Panc1 (cell line): ENCODE data around the gene C2CD2. TPM values are rescaled to one million over a fixed set of nuclear protein-coding genes. Genes with fewer than 3 reads are reported as not detected.

ENCODE experiments used
- ATAC-seq: fragments of 200-7000 bp; cut with Tn5 transposase; 2 replicates; pipeline ENCODE4 v1.9.1; 2020; ENCODE audit warnings: mild to moderate bottlenecking, moderate library complexity
- BruUV-seq: library from RNA; stranded (reverse); fragments of 400-500 nt; replicated peaks from 2 replicates; lab custom pipeline; 2021; lab: Mats Ljungman, UMichigan
- CTCF ChIA-PET: fragments of 300-600 bp; sonication (Branson Sonifier 250); formaldehyde crosslinking; loops from one replicate; lab custom pipeline; 2022; ENCODE audit warnings: antibody characterized with exemption; lab: Charles Lee
- POLR2A ChIA-PET: fragments of 300-600 bp; sonication (Branson Sonifier 250); formaldehyde crosslinking; loops from one replicate; lab custom pipeline; 2022; ENCODE audit warnings: antibody characterized with exemption; lab: Charles Lee
- DNase-seq: peaks from one replicate; pipeline ENCODE4 v3.0.0-alpha.2; 2010; ENCODE audit warnings: low read depth, low spot score
- H3K27ac ChIP-seq: 2 replicates; pipeline ENCODE4 v1.5.1; 2011; ENCODE audit warnings: mild to moderate bottlenecking, low read length, inconsistent platforms
- H3K27me3 ChIP-seq: fragments of 200-500 bp; sonication (Bioruptor generic); 2 replicates; pipeline ENCODE4 v1.6.0; 2014; ENCODE audit warnings: low read length, inconsistent platforms; ENCODE audit not compliant: control insufficient read depth, insufficient read depth
- H3K36me3 ChIP-seq: fragments of 200-500 bp; sonication (Bioruptor generic); 2 replicates; pipeline ENCODE4 v1.5.1; 2014; ENCODE audit warnings: inconsistent platforms, mild to moderate bottlenecking, low read length, moderate library complexity; ENCODE audit not compliant: control insufficient read depth, insufficient read depth
- H3K4me1 ChIP-seq: 2 replicates; pipeline ENCODE4 v1.5.1; 2011; ENCODE audit warnings: inconsistent platforms, mild to moderate bottlenecking, low read length, moderate library complexity; ENCODE audit not compliant: control insufficient read depth, insufficient read depth
- H3K4me3 ChIP-seq, 2 experiments: 2 replicates each; pipeline ENCODE4 v1.5.1; 2011 to 2012; ENCODE audit warnings: low read depth in 2 of 2, low read length in 2 of 2, mild to moderate bottlenecking in 2 of 2, inconsistent platforms in 1 of 2, moderate library complexity in 1 of 2
- H3K9me3 ChIP-seq: fragments of 200-500 bp; sonication (Bioruptor generic); 2 replicates; pipeline ENCODE4 v1.5.1; 2014; ENCODE audit warnings: low read depth, mild to moderate bottlenecking, inconsistent platforms, low read length, moderate library complexity; ENCODE audit not compliant: control insufficient read depth, insufficient read depth
- CTCF ChIP-seq: fragments of 450-650 bp; IDR thresholded peaks from 2 replicates; pipeline ENCODE4 v1.5.1; 2017; ENCODE audit warnings: mild to moderate bottlenecking
- POLR2AphosphoS5 ChIP-seq: IDR thresholded peaks from 2 replicates; pipeline ENCODE4 v1.6.1; 2012; ENCODE audit warnings: mild to moderate bottlenecking, low read depth, low read length, moderate library complexity
- REST ChIP-seq, 2 experiments: IDR thresholded peaks; 2 replicates each; pipeline ENCODE4 v1.6.1; 2011 to 2012; ENCODE audit warnings: low read depth in 2 of 2, control low read depth in 1 of 2, low read length in 1 of 2, mild to moderate bottlenecking in 1 of 2, moderate library complexity in 1 of 2; ENCODE audit not compliant: insufficient read depth in 1 of 2
- SIN3A ChIP-seq: IDR thresholded peaks from 2 replicates; pipeline ENCODE4 v1.6.1; 2012; ENCODE audit warnings: low read depth, mild to moderate bottlenecking, low read length, moderate library complexity, borderline replicate concordance; ENCODE audit not compliant: insufficient read depth
- TCF7L2 ChIP-seq: IDR thresholded peaks from 2 replicates; pipeline ENCODE4 v1.6.1; 2011; ENCODE audit warnings: mild to moderate bottlenecking, low read depth, low read length, inconsistent platforms
- in situ Hi-C: cut with HindIII; loops from 2 replicates; pipeline ENCODE4 v1.10.0; 2016; ENCODE audit warnings: low sequenced_read_pairs, low pct_unique_long_range_greater_than_20kb
- intact Hi-C: fragments of 100-400 bp; cut with micrococcal nuclease; formaldehyde crosslinking; loops from one replicate; pipeline ENCODE4 v1.10.0; 2022; ENCODE audit not compliant: unreplicated experiment
- total RNA-seq: library from RNA; stranded (reverse); gene quantifications from one replicate; pipeline ENCODE4 v1.2.1, GENCODE V29; 2021; ENCODE audit not compliant: unreplicated experiment

C2CD2 gene
- total RNA-seq, 1 experiment from 2014 or later: 14.0 TPM

GRCh38 chr21:41891132-41891531 lies 62.7 kb downstream of the C2CD2 start:
- TF ChIP-seq TCF7L2 (no peak), POLR2AphosphoS5 (no peak), CTCF (no peak), SIN3A (no peak), REST (IDR thresholded peaks at IDR 0.05; ENCODE audit: insufficient read depth in 1 of 2, low read depth in 2 of 2, low read length in 1 of 2) (no peak)
- ChIA-PET POLR2A (no interaction called here), CTCF (no interaction called here)
- intact Hi-C loops: no loop called here
- no peaks in the 10 kb centered on the region for H3K4me1 ChIP-seq
- H3K4me3 ChIP-seq: no peak overlapping the region
- BruUV-seq: no TSS peak
- in situ Hi-C loops: no loop called here
- DNase-seq (no peak), ATAC-seq (no peak)
- H3K27ac ChIP-seq: no peak overlapping the region
- H3K27me3 ChIP-seq: no peaks in the 10 kb centered on the region
- H3K36me3 ChIP-seq: no peaks in the 10 kb centered on the region
- H3K9me3 ChIP-seq: no peaks in the 10 kb centered on the region

GRCh38 chr21:41890355-41890754 lies 63.5 kb downstream of the C2CD2 start:
- Histone ChIP-seq H3K36me3 (no peaks in the 10 kb centered on the region), H3K27me3 (no peaks in the 10 kb centered on the region), H3K4me1 (no peaks in the 10 kb centered on the region), H3K4me3 (no peak overlapping the region), H3K9me3 (no peaks in the 10 kb centered on the region), H3K27ac (no peak overlapping the region)
- BruUV-seq: no TSS peak
- in situ Hi-C loops (no loop called here), intact Hi-C loops (no loop called here)
- ATAC-seq (no peak), DNase-seq (no peak)
- ChIA-PET POLR2A (no interaction called here), CTCF (no interaction called here)
- TF ChIP-seq CTCF (no peak), POLR2AphosphoS5 (no peak), REST (IDR thresholded peaks at IDR 0.05; ENCODE audit: insufficient read depth in 1 of 2, low read depth in 2 of 2, low read length in 1 of 2) (no peak), TCF7L2 (no peak), SIN3A (no peak)
